A549 (cell line): Measurements from ENCODE around the gene PFN1. TPM values are rescaled to one million over a fixed set of nuclear protein-coding genes. Genes with fewer than 3 reads are reported as not detected.

Experiments
- ATAC-seq, 2 experiments: fragments of 200-7000 bp in 1 of 2; fragments of >200 bp in 1 of 2; cut with Nextera tagmentation in 1 of 2; cut with Tn5 transposase in 1 of 2; 3 replicates each; pipeline versions ENCODE4 v1.8.0 to v1.9.1; 2018 to 2020; ENCODE audit warnings: mild to moderate bottlenecking in 1 of 2, moderate library complexity in 1 of 2
- CTCF ChIA-PET: fragments of 300-600 bp; sonication (Branson Sonifier 250); formaldehyde crosslinking; extraction: SDS; loops from one replicate; lab custom pipeline; 2021; ENCODE audit warnings: antibody characterized with exemption, inconsistent platforms; lab: Yijun Ruan, JAX
- POLR2A ChIA-PET: fragments of 350-600 bp; formaldehyde crosslinking; extraction: SDS; loops from one replicate; lab custom pipeline; 2021; ENCODE audit warnings: antibody characterized with exemption, inconsistent platforms; lab: Yijun Ruan, JAX
- DNase-seq, 2 experiments: peaks; one replicate each; pipeline versions ENCODE4 v3.0.0 to v3.0.0-alpha.2; 2011 to 2016; ENCODE audit warnings: low read depth in 1 of 2, low spot score in 1 of 2
- FAIRE-seq: peaks from 2 replicates; lab custom pipeline; 2011; peaks lifted over from hg19 to GRCh38; lab: Jason Lieb, UNC
- H3K27ac ChIP-seq, 2 experiments: fragments of >200 bp; sonication (Bioruptor Twin); formaldehyde crosslinking; 3 replicates each; pipeline ENCODE4 v1.5.1; 2016 to 2017
- H3K4me1 ChIP-seq: fragments of >200 bp; sonication (Bioruptor Twin); formaldehyde crosslinking; 3 replicates; pipeline ENCODE4 v1.6.1; 2016
- H3K4me2 ChIP-seq: fragments of >200 bp; sonication (Bioruptor Twin); formaldehyde crosslinking; 3 replicates; pipeline ENCODE4 v1.6.1; 2016
- H3K4me3 ChIP-seq: fragments of >200 bp; sonication (Bioruptor Twin); formaldehyde crosslinking; 3 replicates; pipeline ENCODE4 v1.5.1; 2016
- H3K9me3 ChIP-seq: fragments of >200 bp; sonication (Bioruptor Twin); formaldehyde crosslinking; 3 replicates; pipeline ENCODE4 v1.6.1; 2016
- BHLHE40 ChIP-seq: IDR thresholded peaks from 2 replicates; pipeline ENCODE4 v1.6.1; 2012; ENCODE audit warnings: low read depth, low read length, inconsistent platforms
- CBX2 ChIP-seq: fragments of 200-600 bp; sonication (generic); IDR thresholded peaks from 2 replicates; pipeline ENCODE4 v1.6.1; 2016; ENCODE audit warnings: low read depth, mild to moderate bottlenecking, borderline replicate concordance
- CHD4 ChIP-seq: fragments of 200-600 bp; sonication (generic); IDR thresholded peaks from 2 replicates; pipeline ENCODE4 v1.6.1; 2016; ENCODE audit warnings: antibody characterized with exemption, mild to moderate bottlenecking, borderline replicate concordance
- CTCF ChIP-seq: fragments of >200 bp; sonication (Bioruptor Twin); formaldehyde crosslinking; IDR thresholded peaks from 3 replicates; pipeline ENCODE4 v1.5.1; 2016
- E2F6 ChIP-seq: IDR thresholded peaks from 2 replicates; pipeline ENCODE4 v1.6.1; 2012; ENCODE audit warnings: low read depth, borderline replicate concordance
- EP300 ChIP-seq, 2 experiments: fragments of >200 bp; sonication (Bioruptor Twin); formaldehyde crosslinking; IDR thresholded peaks; 2 replicates in 1 of 2; 3 replicates in 1 of 2; pipeline ENCODE4 v1.6.1; 2016 to 2017
- ESRRA ChIP-seq: fragments of 150-350 bp; IDR thresholded peaks from 2 replicates; pipeline ENCODE4 v1.6.1; 2014; ENCODE audit warnings: mild to moderate bottlenecking, low read length, borderline replicate concordance
- FOSL2 ChIP-seq, 2 experiments: fragments of 450-650 bp in 1 of 2; fragments of >200 bp in 1 of 2; sonication (Bioruptor Twin) in 1 of 2; formaldehyde crosslinking; IDR thresholded peaks; 2 replicates each; pipeline versions ENCODE4 v1.5.0 to v1.6.1; 2016 to 2020; ENCODE audit warnings: mild to moderate bottlenecking in 1 of 2, moderate library complexity in 1 of 2
- FOXS1 ChIP-seq: fragments of 250-450 bp; sonication (Bioruptor Pico); IDR thresholded peaks from 2 replicates; pipeline ENCODE4 v1.5.0; 2020; ENCODE audit warnings: mild to moderate bottlenecking, moderate library complexity
- GATA3 ChIP-seq: IDR thresholded peaks from 2 replicates; pipeline ENCODE4 v1.6.1; 2012; ENCODE audit warnings: borderline replicate concordance
- HOXA7 ChIP-seq: fragments of 250-450 bp; sonication (Bioruptor Pico); IDR thresholded peaks from 2 replicates; pipeline ENCODE4 v1.5.0; 2020; ENCODE audit warnings: mild to moderate bottlenecking, moderate library complexity
- HOXB13 ChIP-seq: fragments of 250-450 bp; sonication (Bioruptor Pico); IDR thresholded peaks from 2 replicates; pipeline ENCODE4 v1.5.0; 2020; ENCODE audit warnings: low read depth, mild to moderate bottlenecking, moderate library complexity
- JUN ChIP-seq, 2 experiments: fragments of >200 bp; sonication (Bioruptor Twin); formaldehyde crosslinking; IDR thresholded peaks; 2 replicates in 1 of 2; 3 replicates in 1 of 2; pipeline ENCODE4 v1.6.1; 2016 to 2017
- JUNB ChIP-seq: fragments of >200 bp; sonication (Bioruptor Twin); formaldehyde crosslinking; IDR thresholded peaks from 2 replicates; pipeline ENCODE4 v1.6.1; 2016
- KDM1A ChIP-seq: fragments of 200-600 bp; sonication (generic); IDR thresholded peaks from 2 replicates; pipeline ENCODE4 v1.6.1; 2016; ENCODE audit warnings: low read depth, mild to moderate bottlenecking
- MAFK ChIP-seq: fragments of 450-650 bp; IDR thresholded peaks from 2 replicates; pipeline ENCODE4 v1.6.1; 2014; ENCODE audit not compliant: partially characterized antibody
- MAX ChIP-seq: IDR thresholded peaks from 2 replicates; pipeline ENCODE4 v1.6.1; 2012
- MYC ChIP-seq: IDR thresholded peaks from 2 replicates; pipeline ENCODE4 v1.6.1; 2012; ENCODE audit warnings: mild to moderate bottlenecking, inconsistent platforms, low read length, improper control_type of control experiment, borderline replicate concordance
- NFE2L2 ChIP-seq: fragments of 150-350 bp; conservative IDR thresholded peaks from 2 replicates; pipeline ENCODE4 v1.6.1; 2014; ENCODE audit warnings: low read length
- PBX3 ChIP-seq: IDR thresholded peaks from 2 replicates; pipeline ENCODE4 v1.6.1; 2012
- POLR2A ChIP-seq: IDR thresholded peaks from 2 replicates; pipeline ENCODE4 v1.6.1; 2012; ENCODE audit warnings: mild to moderate bottlenecking, low read length
- RAD21 ChIP-seq, 2 experiments: fragments of >200 bp in 1 of 2; sonication (Bioruptor Twin) in 1 of 2; formaldehyde crosslinking in 1 of 2; IDR thresholded peaks in 1 of 2; conservative IDR thresholded peaks in 1 of 2; 2 replicates in 1 of 2; 3 replicates in 1 of 2; pipeline ENCODE4 v1.6.1; 2012 to 2018; ENCODE audit warnings: inconsistent platforms in 1 of 2
- RARB ChIP-seq: fragments of 250-450 bp; sonication (Bioruptor Pico); IDR thresholded peaks from 2 replicates; pipeline ENCODE4 v1.8.0; 2021; ENCODE audit warnings: mild to moderate bottlenecking, moderate library complexity
- SMC3 ChIP-seq: fragments of >200 bp; sonication (Bioruptor Twin); formaldehyde crosslinking; IDR thresholded peaks from 3 replicates; pipeline ENCODE4 v1.6.1; 2018; ENCODE audit warnings: inconsistent platforms
- SREBF2 ChIP-seq: fragments of 450-650 bp; IDR thresholded peaks from 2 replicates; pipeline ENCODE4 v1.6.1; 2014; ENCODE audit warnings: mild to moderate bottlenecking, moderate library complexity
- TFCP2L1 ChIP-seq: fragments of 250-450 bp; sonication (Bioruptor Pico); IDR thresholded peaks from 2 replicates; pipeline ENCODE4 v1.5.0; 2021; ENCODE audit warnings: mild to moderate bottlenecking
- TP53 ChIP-seq: fragments of 250-450 bp; sonication (Bioruptor Pico); IDR thresholded peaks from 2 replicates; pipeline ENCODE4 v1.5.0; 2021; ENCODE audit warnings: mild to moderate bottlenecking, moderate library complexity
- ZC3H11A ChIP-seq: fragments of 450-650 bp; IDR thresholded peaks from 2 replicates; pipeline ENCODE4 v1.6.1; 2014; ENCODE audit warnings: antibody characterized with exemption, mild to moderate bottlenecking
- ZNF302 ChIP-seq: fragments of 250-450 bp; sonication (Bioruptor Pico); IDR thresholded peaks from 2 replicates; pipeline ENCODE4 v1.9.0; 2021; ENCODE audit warnings: inconsistent platforms, mild to moderate bottlenecking, moderate library complexity
- ZSCAN20 ChIP-seq: fragments of 250-450 bp; sonication (Bioruptor Pico); IDR thresholded peaks from 2 replicates; pipeline ENCODE4 v1.8.0; 2022; ENCODE audit warnings: mild to moderate bottlenecking, moderate library complexity
- WGBS: methylation state at CpG from one replicate; pipeline ENCODE4 v1.1.6; 2017; ENCODE audit errors: missing lambda C conversion rate; 5-methylcytosine and 5-hydroxymethylcytosine counted together
- polyA plus RNA-seq, 4 experiments: library from polyadenylated mRNA; depleted of rRNA in 3 of 4; stranded (reverse); fragments of >200 nt; fragmentation: RNase III in 1 of 4; extraction: RNeasy Plus Mini Kit Qiagen cat#74134 plus additional on column Dnase treatment in 1 of 4; gene quantifications; 2 replicates in 3 of 4; 3 replicates in 1 of 4; pipeline ENCODE4 v1.2.3, GENCODE V29; 2011 to 2017

The PFN1 gene
- polyA plus RNA-seq, 2 of the 4 experiments (the other 2 are of a cell fraction), result 1,732 to 3,230 TPM

DNA sequence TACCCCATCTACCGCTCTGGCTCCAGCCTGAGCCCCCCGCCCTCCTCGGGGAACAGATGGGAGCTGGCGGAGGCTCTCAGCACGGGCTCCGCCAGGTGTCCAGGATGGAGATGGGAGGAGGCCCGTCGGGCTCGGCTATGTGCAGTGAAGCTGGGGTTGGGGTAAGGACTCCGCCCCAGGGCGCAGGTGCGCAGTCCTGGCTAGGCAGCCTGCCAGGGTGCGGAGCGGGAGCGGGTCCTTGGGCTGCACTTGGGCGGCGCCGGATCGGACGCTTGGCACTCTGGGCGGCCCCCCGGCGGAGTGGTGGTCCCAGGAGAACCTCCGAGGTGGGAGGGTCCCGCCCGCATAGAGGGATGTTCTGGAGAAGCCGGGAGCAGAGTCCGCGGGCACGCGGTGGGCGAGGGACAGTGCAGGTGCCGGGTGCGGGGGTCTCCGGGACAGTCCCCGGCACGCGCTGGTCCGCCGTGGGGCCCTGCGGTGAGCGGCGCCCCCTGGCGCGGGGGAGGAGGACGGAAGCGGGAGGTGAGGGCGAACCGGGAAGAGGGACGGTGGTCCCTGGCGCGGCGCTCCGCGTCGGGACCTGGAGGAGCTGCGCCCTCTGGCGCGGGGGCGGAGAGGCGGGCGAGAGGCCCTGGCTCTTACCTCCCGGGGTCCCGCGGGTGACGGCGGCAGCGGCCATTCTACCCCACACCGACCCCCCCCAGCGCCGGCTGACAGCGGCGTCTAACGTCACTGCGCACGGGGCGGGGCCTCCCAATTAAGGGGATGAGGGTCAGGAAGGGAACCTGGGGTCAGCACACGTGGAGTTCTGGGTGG is 38.8 kb upstream of the PFN1 start, which contains the start of gene CAMTA2 (continued):
- TF ChIP-seq GATA3 (peak; percentile 53; the same call in 1 of the 2 replicates), JUNB (no peak), MAX (peak; percentile 89), RAD21 (conservative IDR thresholded peaks at IDR 0.05 in 1 of 2, IDR thresholded peaks at IDR 0.05 in 1 of 2) (peak; percentile 44 to 75; a peak in 4 of 5 replicates), CHD4 (peak; percentile 73; the same call in 1 of the 2 replicates), NFE2L2 (no peak), MYC (no peak; the same call in 1 of the 2 replicates), JUN (IDR thresholded peaks at IDR 0.05) (peak; percentile 58 to 92; a peak in 4 of 5 replicates), ESRRA (no peak), BHLHE40 (no peak), MAFK (no peak), TP53 (CRISPR knock-in tag) (no peak), HOXA7 (no peak), PBX3 (0 out of 2 replicates have a peak, but pooled peaks have one; percentile 46)

- FAIRE-seq, result no peak
- H3K9me3 ChIP-seq, result no peaks in the 10 kb centered on the region
- peaks cover 21% of the 10 kb centered on the region for H3K4me1 ChIP-seq
- CTCF ChIA-PET, result interaction anchor here (0.7 to 6.5 kb wide), 34 partner anchors 8 to 420 kb away, joined by 3 to 148 read pairs (median 7); partner anchors contain the start of genes ENO3, INCA1, KIF1C and MED11
- peak overlapping the region; percentile 89 for H3K4me2 ChIP-seq
- 28% methylated on average over 5 of the region's 5 CpGs for WGBS
- peak; percentile 3 to 12; a peak in 5 of 6 replicates for ATAC-seq
- H3K27ac ChIP-seq, result peak overlapping the region; percentile 88 to 91
- no peak for TF ChIP-seq ZC3H11A
- no peak for TF ChIP-seq KDM1A
- TF ChIP-seq GATA3, result no peak
- no peak for TF ChIP-seq MYC
- DNase-seq, result no peak
- POLR2A ChIA-PET, result interaction anchor here (1.2 to 3.0 kb wide), 5 partner anchors 11 to 46 kb away, joined by 3 to 17 read pairs (median 13); partner anchors contain the start of genes INCA1, KIF1C, PFN1 and RNF167
- H3K4me3 ChIP-seq, result peak overlapping the region; percentile 78
Observed at GRCh38 chr17:4986403-4986802, 38.1 kb upstream of the PFN1 start.

- Histone ChIP-seq H3K4me1 (peaks cover 10% of the 10 kb centered on the region), H3K4me3 (no peak overlapping the region), H3K4me2 (no peak overlapping the region), H3K27ac (no peak overlapping the region), H3K9me3 (no peaks in the 10 kb centered on the region)
- POLR2A ChIA-PET, result no interaction called here
- ATAC-seq (no peak), FAIRE-seq (no peak), DNase-seq (no peak)
- TF ChIP-seq EP300 (IDR thresholded peaks at IDR 0.05), result no peak
- TF ChIP-seq RARB (CRISPR knock-in tag), result no peak
- TF ChIP-seq FOSL2 (IDR thresholded peaks at IDR 0.05), result no peak
- no peak for TF ChIP-seq FOSL2 (CRISPR knock-in tag; IDR thresholded peaks at IDR 0.05)
- no peak for TF ChIP-seq GATA3
- TF ChIP-seq SMC3, result no peak
- no peak for TF ChIP-seq KDM1A
- no peak for TF ChIP-seq CTCF
- no peak for TF ChIP-seq MAFK
- no peak for TF ChIP-seq JUN (IDR thresholded peaks at IDR 0.05)
- no peak for TF ChIP-seq HOXB13 (CRISPR knock-in tag)
- no peak for TF ChIP-seq HOXA7
- TF ChIP-seq FOXS1 (CRISPR knock-in tag), result no peak
- TF ChIP-seq POLR2A, result no peak
- no peak for TF ChIP-seq ZNF302 (CRISPR knock-in tag)
- TF ChIP-seq SREBF2, result no peak
- TF ChIP-seq ZSCAN20 (CRISPR knock-in tag), result no peak
- no peak for TF ChIP-seq TFCP2L1 (CRISPR knock-in tag)
- TF ChIP-seq CBX2, result no peak
- no peak for TF ChIP-seq E2F6
- WGBS, result 84% methylated on average over 5 of the region's 5 CpGs
- CTCF ChIA-PET, result interaction anchor here (1.1 to 1.6 kb wide), 3 partner anchors 8 to 73 kb away, joined by 3 to 7 read pairs (median 3); no protein-coding TSS in a partner anchor
Observed at GRCh38 chr17:4982305-4982704, 34.0 kb upstream of the PFN1 start.
